Stimulated activated naive CD4-positive, alpha-beta T cell treated with Interleukin-2 at 50 U/mL for 16 hours (primary cell): ENCODE measurements around the gene SGIP1.
"Not testable (repeated sequence)": the region's sequence is repeated elsewhere in the genome, so short reads cannot be mapped to it uniquely, and the experiment has no call there.

ENCODE experiments used
- DNase-seq: peaks from one replicate; lab custom pipeline; 2025; lab: John Stamatoyannopoulos, UW

Gene SGIP1

GRCh38 chr1:66553846-66554245 is 19.9 kb downstream of the SGIP1 start:
- no peak for DNase-seq

- DNase-seq: no peak
Measured at GRCh38 chr1:66556161-66556611, 22.2 kb downstream of the SGIP1 start.

GRCh38 chr1:66557157-66557556 is 23.2 kb downstream of the SGIP1 start:
- DNase-seq: no peak

- no peak for DNase-seq
Measured at GRCh38 chr1:66559517-66559916, 25.6 kb downstream of the SGIP1 start.

GRCh38 chr1:66562561-66562960 is 28.6 kb downstream of the SGIP1 start:
- no peak for DNase-seq

GRCh38 chr1:66563094-66563800 is 29.3 kb downstream of the SGIP1 start:
- DNase-seq: no peak

GRCh38 chr1:66563941-66564630 is 30.1 kb downstream of the SGIP1 start:
- DNase-seq: no peak

- DNase-seq: no peak
Measured at GRCh38 chr1:66570196-66570595, 36.2 kb downstream of the SGIP1 start.

- no peak for DNase-seq
Measured at GRCh38 chr1:66571789-66572188, 37.8 kb downstream of the SGIP1 start.

GRCh38 chr1:66575739-66576138 is 41.8 kb downstream of the SGIP1 start:
- DNase-seq: no peak

GRCh38 chr1:66576645-66577044 is 42.7 kb downstream of the SGIP1 start:
- DNase-seq: no peak

GRCh38 chr1:66578841-66579240 is 44.9 kb downstream of the SGIP1 start:
- no peak for DNase-seq

GRCh38 chr1:66580081-66580480 is 46.1 kb downstream of the SGIP1 start:
- no peak for DNase-seq

- no peak for DNase-seq
Measured at GRCh38 chr1:66583021-66583420, 49.1 kb downstream of the SGIP1 start.

- no peak for DNase-seq
Measured at GRCh38 chr1:66585002-66585401, 51.0 kb downstream of the SGIP1 start.

GRCh38 chr1:66589326-66589725 is 55.4 kb downstream of the SGIP1 start:
- no peak for DNase-seq

GRCh38 chr1:66592106-66592507 is 58.2 kb downstream of the SGIP1 start:
- not testable (repeated sequence) for DNase-seq

- no peak for DNase-seq
Measured at GRCh38 chr1:66596191-66596590, 62.2 kb downstream of the SGIP1 start.

- no peak for DNase-seq
Measured at GRCh38 chr1:66597500-66597899, 63.5 kb downstream of the SGIP1 start.

GRCh38 chr1:66598670-66599069 is 64.7 kb downstream of the SGIP1 start:
- DNase-seq: no peak

GRCh38 chr1:66599346-66599745 is 65.4 kb downstream of the SGIP1 start:
- no peak for DNase-seq

GRCh38 chr1:66599899-66600737 is 66.2 kb downstream of the SGIP1 start:
- DNase-seq: no peak
